GM18507 (cell line): ENCODE data around the gene CAMSAP1.

Experiments used
- DNase-seq: peaks from one replicate; pipeline ENCODE4 v3.0.0; 2011; ENCODE audit warnings: low read depth; ENCODE audit not compliant: insufficient read length; ENCODE audit errors: extremely low spot score
- FAIRE-seq: peaks from 2 replicates; lab custom pipeline; 2011; peaks lifted over from hg19 to GRCh38; lab: Jason Lieb, UNC

The CAMSAP1 gene

DNA sequence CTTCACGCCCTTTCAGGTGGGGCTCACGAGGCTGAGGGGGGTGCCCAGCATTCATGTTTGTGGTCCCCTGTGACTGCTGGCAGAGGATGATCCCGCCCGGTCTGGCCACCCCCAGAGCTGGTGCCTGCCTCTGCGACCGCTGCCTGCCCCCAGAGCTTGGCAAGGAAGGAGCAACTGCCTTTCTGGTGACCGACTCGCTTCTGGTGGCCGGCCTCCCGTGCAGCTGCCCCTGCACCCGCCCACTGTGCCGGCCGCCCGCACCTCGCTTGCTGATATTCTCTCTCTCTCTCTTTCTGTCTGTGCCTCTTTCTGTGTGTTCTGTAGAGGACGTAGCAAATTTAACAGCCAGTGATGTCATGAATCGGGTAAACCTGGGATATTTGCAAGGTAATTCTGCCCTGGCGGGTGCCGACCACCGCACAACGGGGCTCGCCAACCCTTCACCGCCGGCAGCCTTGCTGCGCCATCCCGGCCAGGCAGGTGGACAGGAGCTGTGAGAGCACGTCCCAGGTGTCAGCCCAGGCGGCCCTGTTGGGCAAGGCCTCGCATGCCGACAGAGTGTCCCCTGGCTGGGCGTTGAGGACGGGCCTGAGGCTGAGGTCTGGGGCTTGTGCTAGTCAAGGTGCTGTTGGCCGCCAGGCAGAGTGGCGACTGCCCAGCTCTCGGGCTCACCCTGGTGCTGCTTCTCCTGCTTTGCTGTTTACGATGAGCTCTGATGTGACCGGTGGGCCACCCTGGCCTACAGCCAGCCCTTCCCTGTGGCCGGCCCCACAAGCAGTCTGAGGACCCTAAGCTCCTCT, 119.4 kb downstream of the CAMSAP1 start:
- FAIRE-seq (no peak), DNase-seq (no peak)

- no peak for DNase-seq
- FAIRE-seq: no peak
Observed at GRCh38 chr9:135787317-135787716, 120.0 kb downstream of the CAMSAP1 start.

GRCh38 chr9:135786146-135786690, 121.1 kb downstream of the CAMSAP1 start:
- FAIRE-seq (no peak), DNase-seq (no peak)

- FAIRE-seq: no peak
- no peak for DNase-seq
Observed at GRCh38 chr9:135785013-135785575, 122.3 kb downstream of the CAMSAP1 start.

GRCh38 chr9:135783540-135784245, 123.7 kb downstream of the CAMSAP1 start:
- DNase-seq (no peak), FAIRE-seq (no peak)

GRCh38 chr9:135782946-135783345, 124.4 kb downstream of the CAMSAP1 start:
- FAIRE-seq: no peak
- DNase-seq: no peak

DNA sequence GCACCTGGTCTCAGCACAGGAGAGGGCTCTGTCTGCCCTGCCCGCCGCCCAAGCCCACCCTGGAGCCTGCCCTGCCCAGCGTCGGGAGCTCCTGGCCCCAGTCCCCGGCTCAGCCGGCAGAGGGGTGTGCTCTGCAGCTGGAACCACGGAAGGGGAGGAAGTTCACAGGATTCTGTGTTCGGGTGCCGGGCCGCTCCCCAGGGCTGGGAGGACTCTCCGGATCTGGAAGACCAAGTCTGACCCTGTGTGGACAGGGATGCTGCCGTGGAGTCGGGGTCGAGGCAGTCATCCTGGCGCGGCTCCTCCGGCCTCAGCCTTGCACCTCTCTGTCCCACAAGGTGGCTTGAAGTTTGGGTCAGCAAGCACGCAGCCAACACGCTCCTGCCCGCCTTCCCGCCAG, 126.7 kb downstream of the CAMSAP1 start:
- no peak for FAIRE-seq
- no peak for DNase-seq

DNA sequence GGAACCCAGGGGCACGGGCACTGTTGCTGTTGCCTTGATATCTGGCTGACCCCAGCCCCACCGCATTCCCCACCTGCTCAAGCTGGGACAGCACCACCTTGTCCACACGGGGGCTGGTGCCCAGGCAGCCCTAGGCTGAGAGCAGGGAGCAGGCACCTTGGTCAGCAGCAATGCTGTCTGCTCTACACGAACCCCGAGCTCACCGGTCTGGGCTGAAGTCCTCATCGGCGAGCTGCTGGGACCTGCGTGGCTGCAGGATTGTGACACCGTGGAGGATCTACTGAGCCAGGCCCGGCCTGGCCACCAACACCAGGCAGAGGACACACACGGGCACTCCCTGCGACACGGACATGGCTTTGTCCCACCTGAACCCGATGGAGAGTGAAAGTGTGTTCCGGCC, 127.3 kb downstream of the CAMSAP1 start:
- FAIRE-seq: no peak
- no peak for DNase-seq

- FAIRE-seq: no peak
- DNase-seq: no peak
Observed at GRCh38 chr9:135779571-135779970, 127.8 kb downstream of the CAMSAP1 start.

GRCh38 chr9:135778421-135778820, 128.9 kb downstream of the CAMSAP1 start:
- DNase-seq (no peak), FAIRE-seq (no peak)

DNA sequence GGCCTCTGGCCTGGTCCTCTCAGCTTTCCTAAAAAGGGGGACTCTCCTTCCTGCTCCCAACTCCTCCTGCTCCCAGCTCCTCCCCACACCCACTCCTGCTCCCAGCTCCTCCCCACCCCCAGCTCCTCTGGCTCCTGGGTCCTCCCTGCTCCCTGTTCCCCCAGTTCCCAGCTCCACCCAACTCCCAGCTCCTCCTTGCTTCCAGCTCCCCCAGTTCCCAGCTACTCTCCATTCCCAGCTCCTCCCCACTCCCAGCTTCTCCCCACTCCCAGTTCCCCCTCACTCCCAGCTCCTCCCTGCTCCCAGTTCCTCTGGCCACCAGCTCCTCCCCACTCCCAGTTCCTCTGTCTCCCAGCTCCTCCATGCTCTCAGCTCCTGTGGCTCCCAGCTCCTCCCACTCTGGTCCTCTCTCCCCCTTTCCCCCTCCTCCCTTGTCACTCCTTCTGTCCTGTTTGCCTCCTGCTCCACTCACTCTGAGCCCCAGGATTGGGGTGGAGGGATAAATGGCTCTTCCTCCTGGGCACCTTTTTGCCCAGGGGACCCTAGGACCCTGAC, 129.6 kb downstream of the CAMSAP1 start:
- no peak for FAIRE-seq
- DNase-seq: no peak

DNA sequence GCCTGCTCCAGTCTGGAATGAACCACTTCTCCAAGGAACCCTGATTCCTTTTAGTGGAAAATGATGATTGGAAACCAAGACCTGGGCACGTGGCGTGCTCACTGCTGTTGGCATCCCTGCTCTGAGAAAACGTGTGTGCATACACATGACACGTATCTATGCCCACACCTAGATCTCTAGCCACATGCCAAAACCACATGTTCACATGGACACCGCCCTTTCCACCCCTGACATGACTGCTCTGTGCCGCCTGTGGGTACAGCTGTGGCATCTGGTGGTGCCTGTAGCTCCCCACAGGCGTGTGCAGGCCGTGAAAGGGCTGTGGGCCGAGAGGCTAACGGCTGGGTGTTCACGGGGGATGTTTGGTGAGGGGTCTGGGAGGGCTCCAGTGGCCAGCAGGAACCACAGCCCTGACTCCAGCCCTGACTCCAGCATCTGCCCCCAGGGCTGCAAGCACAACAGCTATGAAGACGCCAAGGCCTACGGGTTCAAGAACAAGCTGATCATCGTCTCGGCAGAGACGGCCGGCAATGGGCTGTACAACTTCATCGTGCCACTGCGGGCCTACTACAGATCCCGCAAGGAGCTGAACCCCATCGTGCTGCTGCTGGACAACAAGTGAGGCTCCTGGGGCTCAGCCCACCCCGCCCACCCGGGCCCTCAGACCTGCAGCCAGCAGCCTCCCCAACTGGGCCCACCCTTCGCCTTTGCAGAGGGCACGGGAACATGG, 130.3 kb downstream of the CAMSAP1 start:
- no peak for DNase-seq
- FAIRE-seq: no peak

GRCh38 chr9:135775911-135776310, 131.4 kb downstream of the CAMSAP1 start:
- FAIRE-seq (no peak), DNase-seq (no peak)

- FAIRE-seq (no peak), DNase-seq (no peak)
Observed at GRCh38 chr9:135774794-135775525, 132.4 kb downstream of the CAMSAP1 start.

DNA sequence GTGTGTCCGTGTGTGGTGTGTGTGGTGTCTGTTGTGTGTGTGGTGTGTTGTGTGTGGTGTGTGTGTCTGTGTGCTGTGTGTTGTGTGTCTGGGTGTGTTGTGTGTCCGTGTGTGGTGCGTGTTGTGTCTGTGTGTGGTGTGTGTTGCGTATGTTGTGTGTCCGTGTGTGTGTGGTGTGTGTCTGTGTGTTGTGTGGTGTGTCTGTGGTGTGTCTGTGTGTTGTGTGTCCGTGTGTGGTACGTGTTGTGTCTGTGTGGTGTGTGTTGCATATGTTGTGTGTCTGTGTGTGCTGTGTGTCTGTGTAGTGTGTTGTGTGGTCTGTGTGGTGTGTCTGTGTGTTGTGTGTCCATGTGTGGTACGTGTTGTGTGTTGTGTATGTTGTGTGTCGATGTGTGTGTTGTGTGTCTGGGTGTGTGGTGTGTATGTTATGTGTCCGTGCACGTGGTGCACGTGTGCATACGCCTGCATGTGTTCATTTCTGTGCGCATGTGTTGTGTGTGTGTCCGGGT, 133.1 kb downstream of the CAMSAP1 start:
- FAIRE-seq: peak; percentile 15
- DNase-seq: no peak

DNA sequence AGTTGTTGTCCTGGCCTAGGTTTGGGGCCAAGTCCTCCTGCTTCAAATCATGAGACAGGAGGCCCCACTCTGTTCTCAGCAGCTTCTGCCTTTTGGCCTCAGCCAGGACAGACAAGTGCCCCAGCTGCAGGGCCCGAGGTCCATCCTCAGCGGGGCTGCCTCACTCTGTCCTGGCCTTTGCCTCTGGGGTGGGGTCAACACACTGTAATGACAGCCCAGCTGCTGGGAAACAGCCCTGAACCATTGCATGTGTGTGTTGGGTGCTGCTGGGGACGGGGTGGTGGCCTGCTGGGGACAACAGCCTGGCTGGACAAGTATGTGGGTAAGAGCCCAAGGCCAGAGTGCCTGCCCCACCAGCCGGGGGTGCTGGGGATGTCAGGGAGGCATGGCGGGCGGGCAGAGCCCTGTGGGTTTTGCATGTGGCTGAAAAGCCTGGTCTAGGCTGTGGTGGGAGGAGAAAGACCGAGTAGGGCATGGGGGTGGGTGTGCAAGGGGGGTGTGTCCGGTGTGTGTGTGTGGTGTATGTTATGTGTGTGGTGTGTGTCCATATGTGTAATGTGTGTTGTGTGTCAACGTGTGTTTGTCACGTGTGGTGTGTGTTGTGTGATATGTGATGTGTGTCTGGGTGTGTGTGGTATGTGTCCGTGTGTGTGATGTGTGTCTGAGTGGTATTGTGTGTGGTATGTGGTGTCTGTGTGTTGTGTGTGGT, 133.7 kb downstream of the CAMSAP1 start:
- no peak for FAIRE-seq
- no peak for DNase-seq

DNA sequence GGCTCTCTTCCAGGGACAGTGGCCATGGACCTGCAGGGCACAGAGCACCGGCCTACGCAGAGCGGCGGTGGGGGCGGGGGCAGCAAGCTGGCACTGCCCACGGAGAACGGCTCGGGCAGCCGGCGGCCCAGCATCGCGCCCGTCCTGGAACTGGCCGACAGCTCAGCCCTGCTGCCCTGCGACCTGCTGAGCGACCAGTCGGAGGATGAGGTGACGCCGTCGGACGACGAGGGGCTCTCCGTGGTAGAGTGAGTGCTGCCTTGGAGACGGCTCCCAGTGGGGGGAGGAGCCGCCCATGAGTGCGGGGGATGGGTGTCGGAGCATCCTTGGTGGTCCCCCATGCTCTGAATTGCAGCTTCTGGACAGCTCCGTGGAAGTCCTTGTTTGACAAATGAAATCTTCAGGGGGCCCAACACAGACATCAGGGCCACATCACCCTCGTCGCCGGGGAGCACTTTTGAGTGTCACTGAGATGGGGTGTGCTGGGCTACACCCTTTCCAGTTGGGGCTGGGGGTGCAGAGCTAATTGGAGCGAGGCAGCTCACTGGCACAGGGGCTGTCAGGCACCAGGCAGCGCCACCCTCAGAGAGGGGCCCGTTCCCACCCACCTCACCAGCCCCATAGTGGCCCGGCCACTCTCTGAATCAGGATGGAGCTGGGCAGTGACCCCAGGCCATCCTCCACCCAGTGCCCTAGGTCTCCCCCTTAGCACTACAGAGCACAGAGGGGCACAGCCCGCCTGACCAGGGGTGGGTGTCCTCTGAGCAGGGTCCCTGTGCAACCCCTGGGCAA, 134.4 kb downstream of the CAMSAP1 start:
- no peak for FAIRE-seq
- DNase-seq: no peak
